NT2/D1 (cell line): ENCODE measurements around the gene FAF1.
"Not testable (repeated sequence)": the region's sequence is repeated elsewhere in the genome, so short reads cannot be mapped to it uniquely, and the experiment has no call there.

Experiments
- DNase-seq: peaks from one replicate; pipeline ENCODE4 v3.0.0-alpha.2; 2011; ENCODE audit warnings: low read depth, low spot score
- H3K27me3 ChIP-seq: 2 replicates; pipeline ENCODE4 v1.6.0; 2011; ENCODE audit warnings: mild to moderate bottlenecking; ENCODE audit not compliant: insufficient read length, insufficient read depth
- H3K36me3 ChIP-seq: 2 replicates; pipeline ENCODE4 v1.6.1; 2011; ENCODE audit warnings: mild to moderate bottlenecking, low read length, mixed read lengths; ENCODE audit not compliant: insufficient read depth, insufficient read length
- H3K4me1 ChIP-seq: 2 replicates; pipeline ENCODE4 v1.5.1; 2011; ENCODE audit not compliant: insufficient read depth, insufficient read length
- H3K4me3 ChIP-seq: 2 replicates; pipeline ENCODE4 v1.5.1; 2011; ENCODE audit warnings: low read depth; ENCODE audit not compliant: insufficient read length
- H3K9ac ChIP-seq: 2 replicates; pipeline ENCODE4 v1.6.0; 2011; ENCODE audit warnings: low read depth; ENCODE audit not compliant: insufficient read length
- H3K9me3 ChIP-seq: 2 replicates; pipeline ENCODE4 v1.5.1; 2011; ENCODE audit warnings: mild to moderate bottlenecking, low read length; ENCODE audit not compliant: insufficient read depth
- SUZ12 ChIP-seq: IDR thresholded peaks from 2 replicates; pipeline ENCODE4 v1.6.1; 2011; ENCODE audit not compliant: insufficient read length, insufficient read depth; ENCODE audit errors: extremely low read depth
- YY1 ChIP-seq: IDR thresholded peaks from 2 replicates; pipeline ENCODE4 v1.6.1; 2011; ENCODE audit not compliant: insufficient read length, insufficient read depth
- ZNF274 ChIP-seq: IDR thresholded peaks from 2 replicates; pipeline ENCODE4 v1.6.1; 2011; ENCODE audit warnings: mild to moderate bottlenecking, low read depth, low read length

The FAF1 gene

GRCh38 chr1:50873458-50874187 is 86.4 kb downstream of the FAF1 start:
- DNase-seq: peak; percentile 74
- H3K27me3 ChIP-seq: no peaks in the 10 kb centered on the region
- H3K36me3 ChIP-seq: no peaks in the 10 kb centered on the region
- H3K4me1 ChIP-seq: no peaks in the 10 kb centered on the region
- H3K9me3 ChIP-seq: peaks cover 7% of the 10 kb centered on the region; the same call in 1 of the 2 replicates
- no peak overlapping the region for H3K4me3 ChIP-seq
- no peak for TF ChIP-seq ZNF274
- no peak overlapping the region for H3K9ac ChIP-seq

- not testable (repeated sequence) for H3K36me3 ChIP-seq, H3K4me1 ChIP-seq, H3K9me3 ChIP-seq, H3K4me3 ChIP-seq, H3K27me3 ChIP-seq, H3K9ac ChIP-seq, DNase-seq
These were observed 95.2 kb downstream of the FAF1 start for GRCh38 chr1:50864845-50865244.

DNA sequence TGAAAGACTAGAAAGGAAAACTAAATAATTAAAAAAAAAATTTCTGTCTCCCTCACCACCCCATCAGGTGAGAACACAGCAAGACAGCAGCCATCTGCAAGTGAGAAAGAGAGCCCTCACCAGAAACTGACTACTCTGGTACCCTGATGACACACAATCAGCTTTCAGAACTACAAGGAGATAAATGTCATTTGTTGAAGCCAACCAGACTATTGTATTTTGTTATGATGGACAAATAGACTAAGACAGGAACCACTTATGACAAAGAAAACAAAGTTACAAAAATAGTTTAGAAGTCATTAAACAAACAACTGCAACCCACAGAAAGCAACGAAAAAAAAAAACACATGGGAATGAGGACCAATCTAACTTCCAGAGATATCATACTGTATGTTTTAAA is 98.3 kb downstream of the FAF1 start:
- TF ChIP-seq YY1: no peak
- TF ChIP-seq ZNF274: no peak
- no peak for TF ChIP-seq SUZ12

GRCh38 chr1:50860702-50861101 is 99.4 kb downstream of the FAF1 start:
- Histone ChIP-seq H3K4me1 (no peaks in the 10 kb centered on the region), H3K36me3 (no peaks in the 10 kb centered on the region), H3K27me3 (no peaks in the 10 kb centered on the region), H3K9ac (no peak overlapping the region), H3K9me3 (peaks cover 9% of the 10 kb centered on the region), H3K4me3 (no peak overlapping the region)
- DNase-seq: no peak
- TF ChIP-seq SUZ12 (no peak), ZNF274 (no peak), YY1 (no peak)

More for the DNA sequence above, 98.3 kb downstream of the FAF1 start:
- H3K9me3 ChIP-seq: peaks cover 9% of the 10 kb centered on the region
- DNase-seq: no peak
- no peak overlapping the region for H3K9ac ChIP-seq
- no peaks in the 10 kb centered on the region for H3K4me1 ChIP-seq
- no peaks in the 10 kb centered on the region for H3K36me3 ChIP-seq
- no peaks in the 10 kb centered on the region for H3K27me3 ChIP-seq
- H3K4me3 ChIP-seq: no peak overlapping the region

DNA sequence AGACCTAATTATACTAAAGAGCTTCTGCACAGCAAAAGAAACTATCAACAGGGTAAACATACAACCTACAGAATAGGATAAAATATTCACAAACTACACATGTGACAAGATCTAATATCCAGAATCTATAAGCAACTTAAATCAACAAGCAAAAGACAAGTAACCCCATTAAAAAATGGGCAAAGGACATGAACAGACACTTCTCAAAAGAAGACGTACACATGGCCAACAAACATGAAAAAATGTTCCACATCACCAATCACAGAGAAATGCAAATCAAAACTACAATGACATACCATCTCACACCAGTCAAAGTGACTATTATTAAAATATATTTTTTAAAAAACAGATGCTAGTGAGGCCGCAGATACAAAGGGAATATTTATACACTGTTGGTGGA is 99.8 kb downstream of the FAF1 start:
- Histone ChIP-seq H3K4me3 (no peak overlapping the region), H3K9me3 (peaks cover 9% of the 10 kb centered on the region), H3K36me3 (no peaks in the 10 kb centered on the region), H3K4me1 (no peaks in the 10 kb centered on the region), H3K9ac (no peak overlapping the region), H3K27me3 (no peaks in the 10 kb centered on the region)
- TF ChIP-seq YY1 (no peak), SUZ12 (no peak), ZNF274 (no peak)
- no peak for DNase-seq

- DNase-seq: no peak
- H3K36me3 ChIP-seq: no peaks in the 10 kb centered on the region
- H3K9me3 ChIP-seq: peaks cover 9% of the 10 kb centered on the region
These were observed 100.4 kb downstream of the FAF1 start for GRCh38 chr1:50859657-50860056.

GRCh38 chr1:50858761-50859160 is 101.3 kb downstream of the FAF1 start:
- Histone ChIP-seq H3K4me1 (no peaks in the 10 kb centered on the region), H3K4me3 (no peak overlapping the region)

More at GRCh38 chr1:50859657-50860056, 100.4 kb downstream of the FAF1 start:
- no peak overlapping the region for H3K9ac ChIP-seq
- H3K27me3 ChIP-seq: no peaks in the 10 kb centered on the region
- H3K4me3 ChIP-seq: no peak overlapping the region
- H3K4me1 ChIP-seq: no peaks in the 10 kb centered on the region
- TF ChIP-seq YY1: no peak
- TF ChIP-seq ZNF274: no peak
- no peak for TF ChIP-seq SUZ12

GRCh38 chr1:50857702-50858101 is 102.4 kb downstream of the FAF1 start:
- no peak for DNase-seq
- H3K36me3 ChIP-seq: no peaks in the 10 kb centered on the region
- H3K9ac ChIP-seq: no peak overlapping the region
- H3K4me1 ChIP-seq: no peaks in the 10 kb centered on the region
- no peak overlapping the region for H3K4me3 ChIP-seq
- no peaks in the 10 kb centered on the region for H3K27me3 ChIP-seq
- no peak for TF ChIP-seq YY1
- TF ChIP-seq ZNF274: no peak
- no peak for TF ChIP-seq SUZ12
- H3K9me3 ChIP-seq: peaks cover 9% of the 10 kb centered on the region

More at GRCh38 chr1:50858761-50859160, 101.3 kb downstream of the FAF1 start:
- TF ChIP-seq YY1 (no peak), SUZ12 (no peak), ZNF274 (no peak)
- no peak overlapping the region for H3K9ac ChIP-seq
- no peaks in the 10 kb centered on the region for H3K27me3 ChIP-seq
- DNase-seq: no peak
- H3K9me3 ChIP-seq: peaks cover 9% of the 10 kb centered on the region
- no peaks in the 10 kb centered on the region for H3K36me3 ChIP-seq
